IPS-15b (cell line): ENCODE results near the gene AASS.

Experiments used
- H3K27me3 ChIP-seq: one replicate; pipeline ENCODE4 v1.6.1; 2013; ENCODE audit warnings: low read length; ENCODE audit not compliant: control insufficient read depth, insufficient read depth
- H3K36me3 ChIP-seq: one replicate; pipeline ENCODE4 v1.6.1; 2013; ENCODE audit warnings: low read length; ENCODE audit not compliant: control insufficient read depth, insufficient read depth
- H3K4me1 ChIP-seq: one replicate; pipeline ENCODE4 v1.6.1; 2013; ENCODE audit warnings: mild to moderate bottlenecking, low read length; ENCODE audit not compliant: control insufficient read depth, insufficient read depth
- H3K4me3 ChIP-seq: one replicate; pipeline ENCODE4 v1.5.1; 2013; ENCODE audit warnings: low read depth, low read length
- H3K9ac ChIP-seq: one replicate; pipeline ENCODE4 v1.6.1; 2013; ENCODE audit warnings: low read depth, mild to moderate bottlenecking, low read length
- H3K9me3 ChIP-seq: one replicate; pipeline ENCODE4 v1.6.1; 2013; ENCODE audit warnings: mild to moderate bottlenecking, low read length; ENCODE audit not compliant: control insufficient read depth, insufficient read depth

Gene AASS

GRCh38 chr7:122070062-122070461 is 74.0 kb downstream of the AASS start:
- no peak overlapping the region for H3K4me3 ChIP-seq
- H3K9me3 ChIP-seq, result no peaks in the 10 kb centered on the region
- H3K27me3 ChIP-seq, result no peaks in the 10 kb centered on the region
- H3K36me3 ChIP-seq, result peaks cover under 1% of the 10 kb centered on the region
- no peak overlapping the region for H3K9ac ChIP-seq
- no peaks in the 10 kb centered on the region for H3K4me1 ChIP-seq

GRCh38 chr7:122068999-122069398 is 75.0 kb downstream of the AASS start:
- Histone ChIP-seq H3K27me3 (no peaks in the 10 kb centered on the region), H3K9me3 (no peaks in the 10 kb centered on the region), H3K4me1 (no peaks in the 10 kb centered on the region), H3K4me3 (no peak overlapping the region), H3K9ac (no peak overlapping the region), H3K36me3 (no peaks in the 10 kb centered on the region)

GRCh38 chr7:122068046-122068445 is 76.0 kb downstream of the AASS start:
- H3K4me3 ChIP-seq, result no peak overlapping the region
- no peaks in the 10 kb centered on the region for H3K36me3 ChIP-seq
- no peaks in the 10 kb centered on the region for H3K27me3 ChIP-seq
- H3K9ac ChIP-seq, result no peak overlapping the region
- no peaks in the 10 kb centered on the region for H3K4me1 ChIP-seq
- H3K9me3 ChIP-seq, result no peaks in the 10 kb centered on the region

- H3K36me3 ChIP-seq, result no peaks in the 10 kb centered on the region
- no peaks in the 10 kb centered on the region for H3K4me1 ChIP-seq
- H3K4me3 ChIP-seq, result no peak overlapping the region
- H3K27me3 ChIP-seq, result no peaks in the 10 kb centered on the region
- H3K9ac ChIP-seq, result no peak overlapping the region
- no peaks in the 10 kb centered on the region for H3K9me3 ChIP-seq
Observed at GRCh38 chr7:122067077-122067476, 77.0 kb downstream of the AASS start.

GRCh38 chr7:122064971-122065370 is 79.1 kb downstream of the AASS start:
- no peaks in the 10 kb centered on the region for H3K4me1 ChIP-seq
- peaks cover 9% of the 10 kb centered on the region for H3K36me3 ChIP-seq
- no peak overlapping the region for H3K9ac ChIP-seq
- H3K4me3 ChIP-seq, result no peak overlapping the region
- no peaks in the 10 kb centered on the region for H3K9me3 ChIP-seq
- H3K27me3 ChIP-seq, result no peaks in the 10 kb centered on the region

GRCh38 chr7:122063146-122063545 is 80.9 kb downstream of the AASS start:
- H3K4me1 ChIP-seq, result no peaks in the 10 kb centered on the region
- H3K9ac ChIP-seq, result no peak overlapping the region
- no peak overlapping the region for H3K4me3 ChIP-seq
- H3K27me3 ChIP-seq, result no peaks in the 10 kb centered on the region
- no peaks in the 10 kb centered on the region for H3K9me3 ChIP-seq
- H3K36me3 ChIP-seq, result peaks cover 9% of the 10 kb centered on the region

GRCh38 chr7:122059542-122059941 is 84.5 kb downstream of the AASS start:
- no peak overlapping the region for H3K9ac ChIP-seq
- peaks cover 2% of the 10 kb centered on the region for H3K4me1 ChIP-seq
- peaks cover 9% of the 10 kb centered on the region for H3K36me3 ChIP-seq
- no peaks in the 10 kb centered on the region for H3K9me3 ChIP-seq
- no peak overlapping the region for H3K4me3 ChIP-seq
- H3K27me3 ChIP-seq, result no peaks in the 10 kb centered on the region

- H3K9me3 ChIP-seq, result no peaks in the 10 kb centered on the region
- peaks cover 2% of the 10 kb centered on the region for H3K4me1 ChIP-seq
- no peak overlapping the region for H3K9ac ChIP-seq
- peaks cover 13% of the 10 kb centered on the region for H3K36me3 ChIP-seq
- no peak overlapping the region for H3K4me3 ChIP-seq
- no peaks in the 10 kb centered on the region for H3K27me3 ChIP-seq
Observed at GRCh38 chr7:122056977-122057376, 87.1 kb downstream of the AASS start.

GRCh38 chr7:122055073-122055472 is 89.0 kb downstream of the AASS start:
- H3K4me3 ChIP-seq, result no peak overlapping the region

GRCh38 chr7:122054393-122054792 is 89.7 kb downstream of the AASS start:
- Histone ChIP-seq H3K4me3 (no peak overlapping the region), H3K9me3 (no peaks in the 10 kb centered on the region), H3K9ac (no peak overlapping the region), H3K4me1 (peaks cover 2% of the 10 kb centered on the region), H3K36me3 (peaks cover 8% of the 10 kb centered on the region), H3K27me3 (no peaks in the 10 kb centered on the region)

More at GRCh38 chr7:122055073-122055472, 89.0 kb downstream of the AASS start:
- Histone ChIP-seq H3K4me1 (peaks cover 2% of the 10 kb centered on the region), H3K27me3 (no peaks in the 10 kb centered on the region), H3K9ac (no peak overlapping the region), H3K9me3 (no peaks in the 10 kb centered on the region), H3K36me3 (peaks cover 8% of the 10 kb centered on the region)

- Histone ChIP-seq H3K4me1 (no peaks in the 10 kb centered on the region), H3K27me3 (no peaks in the 10 kb centered on the region), H3K9me3 (no peaks in the 10 kb centered on the region), H3K9ac (no peak overlapping the region), H3K4me3 (no peak overlapping the region), H3K36me3 (peaks cover 19% of the 10 kb centered on the region)
Observed at GRCh38 chr7:122046402-122046801, 97.6 kb downstream of the AASS start.

- Histone ChIP-seq H3K9ac (no peak overlapping the region), H3K9me3 (no peaks in the 10 kb centered on the region), H3K4me1 (no peaks in the 10 kb centered on the region), H3K27me3 (no peaks in the 10 kb centered on the region), H3K4me3 (no peak overlapping the region), H3K36me3 (peaks cover 16% of the 10 kb centered on the region)
Observed at GRCh38 chr7:122040147-122040546, 103.9 kb downstream of the AASS start.

GRCh38 chr7:122038904-122039303 is 105.1 kb downstream of the AASS start:
- Histone ChIP-seq H3K9ac (no peak overlapping the region), H3K36me3 (peaks cover 9% of the 10 kb centered on the region), H3K9me3 (no peaks in the 10 kb centered on the region), H3K4me3 (no peak overlapping the region), H3K4me1 (no peaks in the 10 kb centered on the region), H3K27me3 (no peaks in the 10 kb centered on the region)
